Caco-2 (cell line): ENCODE data around the gene CARHSP1. TPM values are rescaled to one million over a fixed set of nuclear protein-coding genes. Genes with fewer than 3 reads are reported as not detected.
"Not testable (repeated sequence)": the region's sequence is repeated elsewhere in the genome, so short reads cannot be mapped to it uniquely, and the experiment has no call there.

ENCODE experiments used
- BruUV-seq: library from RNA; stranded (reverse); fragments of 400-500 nt; replicated peaks from 2 replicates; lab custom pipeline; 2021; lab: Mats Ljungman, UMichigan
- CTCF ChIA-PET: fragments of 300-600 bp; sonication (Branson Sonifier 250); formaldehyde crosslinking; loops from one replicate; lab custom pipeline; 2022; ENCODE audit warnings: antibody characterized with exemption; lab: Charles Lee
- POLR2A ChIA-PET: fragments of 300-600 bp; sonication (Branson Sonifier 250); formaldehyde crosslinking; loops from one replicate; lab custom pipeline; 2022; ENCODE audit warnings: antibody characterized with exemption; lab: Charles Lee
- DNase-seq, 2 experiments: peaks; one replicate each; pipeline versions ENCODE4 v3.0.0 to v3.0.0-alpha.2; 2020 to 2022
- H3K27me3 ChIP-seq: replicated peaks from 2 replicates; pipeline ENCODE4 v1.6.0; 2011; ENCODE audit warnings: low read length; ENCODE audit not compliant: control insufficient read depth, insufficient read depth
- H3K36me3 ChIP-seq: 2 replicates; pipeline ENCODE4 v1.5.1; 2011; ENCODE audit warnings: low read length; ENCODE audit not compliant: control insufficient read depth, insufficient read depth
- H3K4me1 ChIP-seq: fragments of 250-450 bp; sonication (Bioruptor Pico); 2 replicates; pipeline ENCODE4 v1.5.1; 2020; ENCODE audit warnings: mild to moderate bottlenecking
- H3K4me3 ChIP-seq: 2 replicates; pipeline ENCODE4 v1.5.1; 2011; ENCODE audit warnings: low read depth, mild to moderate bottlenecking, control low read depth, low read length
- H3K9me3 ChIP-seq: fragments of 250-450 bp; sonication (Bioruptor Pico); 2 replicates; pipeline ENCODE4 v1.5.1; 2020; ENCODE audit warnings: mild to moderate bottlenecking, moderate library complexity
- H3K27ac Mint-ChIP-seq: one replicate; pipeline ENCODE4 v1.8.0; 2022; ENCODE audit warnings: mixed read lengths; ENCODE audit not compliant: unreplicated experiment
- H3K27me3 Mint-ChIP-seq: one replicate; pipeline ENCODE4 v1.8.0; 2022; ENCODE audit warnings: mixed read lengths; ENCODE audit not compliant: insufficient read depth, unreplicated experiment
- H3K36me3 Mint-ChIP-seq: one replicate; pipeline ENCODE4 v1.8.0; 2022; ENCODE audit warnings: mild to moderate bottlenecking, mixed read lengths; ENCODE audit not compliant: insufficient read depth, unreplicated experiment
- H3K4me1 Mint-ChIP-seq: one replicate; pipeline ENCODE4 v1.8.0; 2022; ENCODE audit warnings: low read depth, mixed read lengths; ENCODE audit not compliant: unreplicated experiment
- H3K4me3 Mint-ChIP-seq: one replicate; pipeline ENCODE4 v1.8.0; 2022; ENCODE audit warnings: mild to moderate bottlenecking, moderate library complexity, mixed read lengths; ENCODE audit not compliant: unreplicated experiment
- H3K9me3 Mint-ChIP-seq: one replicate; pipeline ENCODE4 v1.8.0; 2022; ENCODE audit warnings: mixed read lengths; ENCODE audit not compliant: unreplicated experiment
- intact Hi-C: fragments of 100-400 bp; cut with micrococcal nuclease; formaldehyde crosslinking; loops from one replicate; pipeline ENCODE4 v1.10.0; 2022; ENCODE audit not compliant: unreplicated experiment
- total RNA-seq: library from RNA; stranded (reverse); gene quantifications from 2 replicates; pipeline ENCODE4 v1.2.3, GENCODE V29; 2022
- TF ChIP-seq, protein P1 (sequence below), 2 experiments: fragments of 200-600 bp in 1 of 2; IDR thresholded peaks; 1 replicate in 1 of 2; 2 replicates in 1 of 2; pipeline versions ENCODE4 v1.5.1 to v1.8.0; 2011 to 2022; ENCODE audit warnings: antibody characterized with exemption in 1 of 2, control low read depth in 1 of 2, inconsistent platforms in 1 of 2, low read depth in 1 of 2, low read length in 1 of 2, mild to moderate bottlenecking in 1 of 2, moderate library complexity in 1 of 2; ENCODE audit not compliant: insufficient read depth in 1 of 2, severe bottlenecking in 1 of 2, unreplicated experiment in 1 of 2

The CARHSP1 gene
- total RNA-seq, 1 experiment from 2014 or later: 103 TPM

GRCh38 chr16:8874388-8874787 is 5.6 kb upstream of the CARHSP1 start:
- intact Hi-C loops: no loop called here
- CTCF ChIA-PET: interaction anchor here (0.6 to 1.6 kb wide), 4 partner anchors 11 to 114 kb away, joined by 3 to 7 read pairs (median 4); no protein-coding TSS in a partner anchor

GRCh38 chr16:8873866-8874195 is 5.0 kb upstream of the CARHSP1 start:
- H3K4me3 Mint-ChIP-seq, H3K27me3 Mint-ChIP-seq, intact Hi-C loops, H3K27me3 ChIP-seq, H3K36me3 ChIP-seq, H3K9me3 Mint-ChIP-seq, H3K9me3 ChIP-seq, H3K27ac Mint-ChIP-seq, BruUV-seq, POLR2A ChIA-PET, H3K4me3 ChIP-seq, DNase-seq: not testable (repeated sequence)
- H3K4me1 Mint-ChIP-seq: peaks cover 11% of the 10 kb centered on the region
- peaks cover 19% of the 10 kb centered on the region for H3K36me3 Mint-ChIP-seq
- CTCF ChIA-PET: interaction anchor here (0.7 to 1.6 kb wide), 3 partner anchors 10 to 62 kb away, joined by 3 to 7 read pairs (median 4); no protein-coding TSS in a partner anchor
- H3K4me1 ChIP-seq: peaks cover 18% of the 10 kb centered on the region

More at GRCh38 chr16:8874388-8874787, 5.6 kb upstream of the CARHSP1 start:
- DNase-seq: no peak
- H3K9me3 Mint-ChIP-seq: no peaks in the 10 kb centered on the region
- H3K9me3 ChIP-seq: no peaks in the 10 kb centered on the region
- no peak overlapping the region for H3K4me3 Mint-ChIP-seq
- H3K27me3 Mint-ChIP-seq: no peaks in the 10 kb centered on the region
- no TSS peak for BruUV-seq
- peaks cover 11% of the 10 kb centered on the region for H3K4me1 Mint-ChIP-seq
- POLR2A ChIA-PET: no interaction called here
- no peak overlapping the region for H3K27ac Mint-ChIP-seq
- no peak overlapping the region for H3K4me3 ChIP-seq
- H3K36me3 Mint-ChIP-seq: peaks cover 19% of the 10 kb centered on the region
- H3K27me3 ChIP-seq: no peaks in the 10 kb centered on the region
- TF ChIP-seq, protein P1, sequence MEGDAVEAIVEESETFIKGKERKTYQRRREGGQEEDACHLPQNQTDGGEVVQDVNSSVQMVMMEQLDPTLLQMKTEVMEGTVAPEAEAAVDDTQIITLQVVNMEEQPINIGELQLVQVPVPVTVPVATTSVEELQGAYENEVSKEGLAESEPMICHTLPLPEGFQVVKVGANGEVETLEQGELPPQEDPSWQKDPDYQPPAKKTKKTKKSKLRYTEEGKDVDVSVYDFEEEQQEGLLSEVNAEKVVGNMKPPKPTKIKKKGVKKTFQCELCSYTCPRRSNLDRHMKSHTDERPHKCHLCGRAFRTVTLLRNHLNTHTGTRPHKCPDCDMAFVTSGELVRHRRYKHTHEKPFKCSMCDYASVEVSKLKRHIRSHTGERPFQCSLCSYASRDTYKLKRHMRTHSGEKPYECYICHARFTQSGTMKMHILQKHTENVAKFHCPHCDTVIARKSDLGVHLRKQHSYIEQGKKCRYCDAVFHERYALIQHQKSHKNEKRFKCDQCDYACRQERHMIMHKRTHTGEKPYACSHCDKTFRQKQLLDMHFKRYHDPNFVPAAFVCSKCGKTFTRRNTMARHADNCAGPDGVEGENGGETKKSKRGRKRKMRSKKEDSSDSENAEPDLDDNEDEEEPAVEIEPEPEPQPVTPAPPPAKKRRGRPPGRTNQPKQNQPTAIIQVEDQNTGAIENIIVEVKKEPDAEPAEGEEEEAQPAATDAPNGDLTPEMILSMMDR (IDR thresholded peaks at IDR 0.05; ENCODE audit: insufficient read depth in 1 of 2, low read depth in 1 of 2, low read length in 1 of 2, severe bottlenecking in 1 of 2, unreplicated experiment in 1 of 2): no peak
- peaks cover 20% of the 10 kb centered on the region for H3K4me1 ChIP-seq
- no peaks in the 10 kb centered on the region for H3K36me3 ChIP-seq

DNA sequence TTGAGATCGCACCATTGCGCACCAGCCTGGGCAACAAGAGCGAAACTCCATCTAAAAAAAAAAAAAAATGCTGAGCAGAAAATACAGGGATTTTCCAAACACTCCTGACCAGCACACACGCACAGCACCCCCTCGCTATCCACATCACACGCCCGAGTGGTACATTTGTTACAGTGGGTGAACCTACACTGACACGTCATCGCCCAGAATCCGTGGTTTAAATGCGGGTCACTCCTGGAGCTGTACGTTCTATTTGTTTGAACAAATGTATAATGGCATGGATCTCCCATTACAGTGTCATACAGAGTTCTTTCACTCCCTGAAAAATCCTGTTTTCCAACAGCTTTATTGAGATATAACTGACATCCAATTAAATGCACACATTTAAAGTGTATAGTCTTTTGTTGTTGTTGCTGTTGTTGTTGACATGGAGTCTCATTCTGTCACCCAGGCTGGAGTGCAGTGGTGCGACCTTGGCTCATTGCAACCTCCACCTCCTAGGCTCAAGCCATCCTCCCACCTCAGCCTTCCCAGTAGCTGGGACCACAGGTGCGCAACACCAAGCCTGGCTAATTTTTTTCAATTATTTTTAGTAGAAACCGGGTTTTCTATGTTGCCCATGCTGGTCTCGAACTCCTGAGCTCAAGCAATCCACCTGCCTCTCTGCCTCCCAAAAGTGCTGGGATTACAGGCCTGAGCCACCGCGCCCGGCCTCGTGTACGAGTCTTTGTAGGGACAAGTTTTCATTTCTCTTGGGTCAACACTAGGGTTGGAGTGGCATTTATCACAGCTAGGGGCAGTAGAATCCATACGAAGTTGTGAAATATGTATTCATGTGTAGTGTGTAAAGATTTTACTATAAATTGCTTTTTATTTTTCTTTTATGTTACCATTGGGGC is 4.4 kb upstream of the CARHSP1 start:
- Histone ChIP-seq H3K36me3 (no peaks in the 10 kb centered on the region), H3K4me1 (peaks cover 12% of the 10 kb centered on the region), H3K27me3 (no peaks in the 10 kb centered on the region), H3K4me3 (no peak overlapping the region), H3K9me3 (no peaks in the 10 kb centered on the region)
- no peak overlapping the region for H3K4me3 Mint-ChIP-seq
- intact Hi-C loops: no loop called here
- ChIA-PET POLR2A (no interaction called here), CTCF (interaction anchor here (0.7 to 1.6 kb wide), 3 partner anchors 10 to 63 kb away, joined by 3 to 7 read pairs (median 4); no protein-coding TSS in a partner anchor)
- peaks cover 8% of the 10 kb centered on the region for H3K4me1 Mint-ChIP-seq
- TF ChIP-seq, protein P1 (IDR thresholded peaks at IDR 0.05; ENCODE audit: insufficient read depth in 1 of 2, low read depth in 1 of 2, low read length in 1 of 2, severe bottlenecking in 1 of 2, unreplicated experiment in 1 of 2): peak in 1 of 2 experiments; percentile 36
- no peaks in the 10 kb centered on the region for H3K9me3 Mint-ChIP-seq
- H3K27ac Mint-ChIP-seq: no peak overlapping the region
- DNase-seq: peak in 1 of 2 experiments; percentile 19
- peaks cover 15% of the 10 kb centered on the region for H3K36me3 Mint-ChIP-seq
- H3K27me3 Mint-ChIP-seq: no peaks in the 10 kb centered on the region
- no TSS peak for BruUV-seq
